ENCODE measurements around the gene MARVELD1. TPM values are rescaled to one million over a fixed set of nuclear protein-coding genes. Genes with fewer than 3 reads are reported as not detected.

MARVELD1 gene
- total RNA-seq, 1 experiment from 2014 or later, result 17.6 TPM

DNA sequence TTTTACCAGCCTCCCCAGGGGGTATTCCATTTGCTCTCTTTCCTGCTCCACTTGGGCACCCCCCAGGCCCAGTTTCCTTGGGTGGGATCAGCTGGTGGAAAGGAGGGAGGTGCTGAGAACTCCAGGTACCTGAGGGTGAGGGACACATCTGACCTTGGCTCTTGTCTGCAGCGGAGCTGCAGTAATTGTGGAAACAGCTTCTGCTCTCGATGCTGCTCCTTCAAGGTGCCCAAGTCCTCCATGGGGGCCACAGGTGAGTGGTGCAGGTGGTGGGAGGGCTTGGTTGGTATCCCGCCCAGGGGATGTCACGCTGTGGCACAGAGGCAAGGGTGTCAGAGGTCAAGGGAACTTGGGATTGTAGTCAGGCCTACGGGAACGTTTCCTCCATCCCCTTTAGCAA lies 43.9 kb downstream of the MARVELD1 start:
- Histone ChIP-seq H3K27ac (ENCODE audit: low read length) (no peak overlapping the region), H3K36me3 (ENCODE audit: low read depth, low read length) (peaks cover 13% of the 10 kb centered on the region; the same call in 1 of the 2 replicates)
- intact Hi-C loops (cut with micrococcal nuclease), result no loop called here

DNA sequence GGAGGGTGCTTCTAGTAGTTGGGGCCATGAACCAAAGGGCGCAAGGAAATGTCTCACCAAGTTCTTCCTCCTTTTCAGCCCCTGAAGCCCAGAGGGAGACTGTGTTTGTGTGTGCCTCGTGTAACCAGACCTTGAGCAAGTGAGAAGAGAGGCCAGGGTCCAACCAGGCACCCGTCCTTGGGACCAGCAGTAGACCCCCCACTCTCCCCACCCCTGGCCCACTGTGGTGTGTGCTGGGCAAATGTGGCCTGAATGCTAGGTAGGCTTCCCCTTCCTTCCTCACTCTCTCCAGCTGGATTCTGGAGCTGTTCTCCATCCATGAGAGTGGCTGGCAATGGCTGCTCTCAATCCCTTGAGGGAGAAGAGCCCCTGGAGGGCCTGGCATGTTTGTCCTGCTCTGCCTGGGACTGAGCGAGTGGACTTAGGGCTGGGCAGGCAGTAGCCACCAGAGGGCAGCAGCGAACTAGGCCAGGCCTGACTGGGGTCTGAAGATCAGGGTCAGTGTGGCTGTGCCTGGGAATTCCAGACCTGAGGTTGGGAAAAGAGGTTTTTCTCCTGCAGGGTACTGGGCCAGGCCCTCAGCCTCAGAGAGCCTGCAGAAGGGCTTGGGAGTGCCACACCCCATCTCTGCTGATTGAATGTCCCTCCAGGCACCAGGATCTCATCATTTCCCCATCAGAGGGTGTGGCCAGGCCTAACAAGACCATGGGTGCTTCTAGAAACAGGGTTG lies 45.8 kb downstream of the MARVELD1 start:
- DNase-seq (peak; percentile 59), ATAC-seq (peak; percentile 95)
- POLR2A ChIA-PET (ENCODE audit: unreplicated experiment), result no interaction called here
- CTCF ChIA-PET, result interaction anchor here (0.6 kb wide), 1 partner anchor 16 kb away, joined by 3 read pairs; no protein-coding TSS in a partner anchor
- H3K4me2 ChIP-seq (ENCODE audit: low read length), result no peak overlapping the region
- no peak overlapping the region for H3K9ac ChIP-seq (ENCODE audit: low read length)
- H3K9me3 ChIP-seq (ENCODE audit: low read length), result no peaks in the 10 kb centered on the region
- no peaks in the 10 kb centered on the region for H3F3A ChIP-seq (ENCODE audit: low read length, unreplicated experiment)
- intact Hi-C loops (cut with micrococcal nuclease), result loop anchor here (1.0 kb wide), 1 partner anchor 110 kb away; no protein-coding TSS in a partner anchor
- H3K9me2 ChIP-seq (replicated peaks; ENCODE audit: low read length), result no peaks in the 10 kb centered on the region
- no peak overlapping the region for H2AFZ ChIP-seq (ENCODE audit: low read length)
- no peak overlapping the region for H3K4me3 ChIP-seq (ENCODE audit: low read length)
- no peaks in the 10 kb centered on the region for H4K20me1 ChIP-seq (ENCODE audit: low read length)
- H3K36me3 ChIP-seq (ENCODE audit: low read depth, low read length), result peaks cover 13% of the 10 kb centered on the region; the same call in 1 of the 2 replicates
- TF ChIP-seq EZH2 (IDR thresholded peaks at IDR 0.05; ENCODE audit: low read length, unreplicated experiment) (no peak), EZH2phosphoT487 (IDR thresholded peaks at IDR 0.05; ENCODE audit: borderline replicate concordance, low read length) (no peak)
- TF ChIP-seq, protein P1, sequence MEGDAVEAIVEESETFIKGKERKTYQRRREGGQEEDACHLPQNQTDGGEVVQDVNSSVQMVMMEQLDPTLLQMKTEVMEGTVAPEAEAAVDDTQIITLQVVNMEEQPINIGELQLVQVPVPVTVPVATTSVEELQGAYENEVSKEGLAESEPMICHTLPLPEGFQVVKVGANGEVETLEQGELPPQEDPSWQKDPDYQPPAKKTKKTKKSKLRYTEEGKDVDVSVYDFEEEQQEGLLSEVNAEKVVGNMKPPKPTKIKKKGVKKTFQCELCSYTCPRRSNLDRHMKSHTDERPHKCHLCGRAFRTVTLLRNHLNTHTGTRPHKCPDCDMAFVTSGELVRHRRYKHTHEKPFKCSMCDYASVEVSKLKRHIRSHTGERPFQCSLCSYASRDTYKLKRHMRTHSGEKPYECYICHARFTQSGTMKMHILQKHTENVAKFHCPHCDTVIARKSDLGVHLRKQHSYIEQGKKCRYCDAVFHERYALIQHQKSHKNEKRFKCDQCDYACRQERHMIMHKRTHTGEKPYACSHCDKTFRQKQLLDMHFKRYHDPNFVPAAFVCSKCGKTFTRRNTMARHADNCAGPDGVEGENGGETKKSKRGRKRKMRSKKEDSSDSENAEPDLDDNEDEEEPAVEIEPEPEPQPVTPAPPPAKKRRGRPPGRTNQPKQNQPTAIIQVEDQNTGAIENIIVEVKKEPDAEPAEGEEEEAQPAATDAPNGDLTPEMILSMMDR (conservative IDR thresholded peaks at IDR 0.05; ENCODE audit: low read depth, low read length), result peak; percentile 80
- H3K79me2 ChIP-seq (ENCODE audit: low read length), result no peaks in the 10 kb centered on the region
- H3K27ac ChIP-seq (ENCODE audit: low read length), result no peak overlapping the region
- no peaks in the 10 kb centered on the region for H3K27me3 ChIP-seq (ENCODE audit: low read length)
- no peaks in the 10 kb centered on the region for H3K4me1 ChIP-seq (ENCODE audit: insufficient read depth, low read length)
- no TSS peak for BruUV-seq (replicated peaks)

More for the DNA sequence above, 43.9 kb downstream of the MARVELD1 start:
- Histone ChIP-seq H3F3A (ENCODE audit: low read length, unreplicated experiment) (no peaks in the 10 kb centered on the region), H3K4me1 (ENCODE audit: insufficient read depth, low read length) (no peaks in the 10 kb centered on the region), H4K20me1 (ENCODE audit: low read length) (no peaks in the 10 kb centered on the region), H3K4me3 (ENCODE audit: low read length) (no peak overlapping the region), H3K9ac (ENCODE audit: low read length) (no peak overlapping the region), H3K9me3 (ENCODE audit: low read length) (no peaks in the 10 kb centered on the region), H2AFZ (ENCODE audit: low read length) (no peak overlapping the region), H3K9me2 (replicated peaks; ENCODE audit: low read length) (no peaks in the 10 kb centered on the region), H3K79me2 (ENCODE audit: low read length) (no peaks in the 10 kb centered on the region), H3K27me3 (ENCODE audit: low read length) (no peaks in the 10 kb centered on the region), H3K4me2 (ENCODE audit: low read length) (no peak overlapping the region)
- ChIA-PET CTCF (no interaction called here), POLR2A (ENCODE audit: unreplicated experiment) (interaction anchor here (0.5 kb wide), 1 partner anchor 269 kb away, joined by 3 read pairs; no protein-coding TSS in a partner anchor)
- TF ChIP-seq, protein P1 (conservative IDR thresholded peaks at IDR 0.05; ENCODE audit: low read depth, low read length), result no peak
- TF ChIP-seq EZH2phosphoT487 (IDR thresholded peaks at IDR 0.05; ENCODE audit: borderline replicate concordance, low read length) (no peak), EZH2 (IDR thresholded peaks at IDR 0.05; ENCODE audit: low read length, unreplicated experiment) (no peak)
- ATAC-seq (no peak), DNase-seq (no peak)
- BruUV-seq (replicated peaks), result no TSS peak

DNA sequence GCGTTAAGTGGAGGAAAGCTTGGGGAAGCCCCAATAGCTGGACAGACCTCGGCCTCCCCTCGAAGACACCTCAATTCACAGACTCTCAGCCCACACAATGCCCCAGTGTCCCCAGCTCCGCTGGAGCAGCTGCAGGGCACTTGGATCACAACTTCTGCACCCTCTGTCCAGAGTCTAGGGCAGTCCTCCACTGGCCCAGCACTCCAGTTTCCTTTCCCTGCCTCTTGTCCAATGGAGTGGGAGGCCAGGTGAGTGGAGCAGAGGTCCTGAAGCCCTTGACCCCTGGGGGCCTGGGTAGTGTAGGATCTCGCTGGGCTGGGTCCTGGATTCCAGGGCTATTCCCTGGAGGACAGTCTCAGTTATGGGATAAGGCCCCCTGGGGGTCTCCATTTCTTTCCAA lies 46.4 kb downstream of the MARVELD1 start:
- BruUV-seq (replicated peaks), result no TSS peak
- Histone ChIP-seq H3K36me3 (ENCODE audit: low read depth, low read length) (peaks cover 9% of the 10 kb centered on the region; the same call in 1 of the 2 replicates), H4K20me1 (ENCODE audit: low read length) (no peaks in the 10 kb centered on the region), H3K4me3 (ENCODE audit: low read length) (no peak overlapping the region), H3K79me2 (ENCODE audit: low read length) (no peaks in the 10 kb centered on the region), H3K4me1 (ENCODE audit: insufficient read depth, low read length) (no peaks in the 10 kb centered on the region), H3K9ac (ENCODE audit: low read length) (no peak overlapping the region), H3K27ac (ENCODE audit: low read length) (no peak overlapping the region), H3K9me3 (ENCODE audit: low read length) (no peaks in the 10 kb centered on the region), H3K9me2 (replicated peaks; ENCODE audit: low read length) (no peaks in the 10 kb centered on the region), H3K4me2 (ENCODE audit: low read length) (no peak overlapping the region), H3F3A (ENCODE audit: low read length, unreplicated experiment) (no peaks in the 10 kb centered on the region), H2AFZ (ENCODE audit: low read length) (no peak overlapping the region), H3K27me3 (ENCODE audit: low read length) (no peaks in the 10 kb centered on the region)
- TF ChIP-seq, protein P1 (conservative IDR thresholded peaks at IDR 0.05; ENCODE audit: low read depth, low read length), result no peak
- no peak for TF ChIP-seq EZH2phosphoT487 (IDR thresholded peaks at IDR 0.05; ENCODE audit: borderline replicate concordance, low read length)
- TF ChIP-seq EZH2 (IDR thresholded peaks at IDR 0.05; ENCODE audit: low read length, unreplicated experiment), result no peak
- ChIA-PET POLR2A (ENCODE audit: unreplicated experiment) (no interaction called here), CTCF (interaction anchor here (0.6 kb wide), 1 partner anchor 15 kb away, joined by 3 read pairs; no protein-coding TSS in a partner anchor)
- DNase-seq (no peak), ATAC-seq (no peak)
- intact Hi-C loops (cut with micrococcal nuclease), result loop anchor here (1.0 kb wide), 1 partner anchor 109 kb away; no protein-coding TSS in a partner anchor

All from PC-3 (cell line).